Measurements from ENCODE around the gene HIPK2. TPM values are rescaled to one million over a fixed set of nuclear protein-coding genes. Genes with fewer than 3 reads are reported as not detected.

HIPK2 gene
- total RNA-seq, 2 donors from 2014 or later: 22.1 to 26.4 TPM

GRCh38 chr7:139675127-139676125, 102.4 kb downstream of the HIPK2 start:
- intact Hi-C loops (cut with DNase I): no loop called here
- peak; percentile 47 for ATAC-seq
- no peaks in the 10 kb centered on the region for H3K9me3 ChIP-seq
- peak overlapping the region in 3 of 4 donors; percentile 31 to 85 (median 62) for H3K27ac ChIP-seq
- no peak for TF ChIP-seq CTCF (IDR thresholded peaks at IDR 0.05)
- TF ChIP-seq POLR2A (IDR thresholded peaks at IDR 0.05): no peak
- H3K4me1 ChIP-seq: peaks cover 79% of the 10 kb centered on the region
- 45 to 62% methylated on average over 12 of the region's 12 CpGs for WGBS, 2 donors
- H3K4me3 ChIP-seq: no peak overlapping the region
- DNase-seq: peak in 3 of 4 donors; percentile 36 to 48 (median 38)
- no peaks in the 10 kb centered on the region for H3K36me3 ChIP-seq (replicated peaks in 1 of 2; ENCODE audit: insufficient read depth in 1 of 2, low read depth in 2 of 2)
- no peaks in the 10 kb centered on the region for H3K27me3 ChIP-seq

GRCh38 chr7:139674752-139675126, 103.1 kb downstream of the HIPK2 start:
- Histone ChIP-seq H3K9me3 (no peaks in the 10 kb centered on the region), H3K27ac (peak overlapping the region in 2 of 4 donors; percentile 62 to 85), H3K27me3 (no peaks in the 10 kb centered on the region), H3K4me3 (no peak overlapping the region), H3K4me1 (peaks cover 79% of the 10 kb centered on the region), H3K36me3 (replicated peaks in 1 of 2; ENCODE audit: insufficient read depth in 1 of 2, low read depth in 2 of 2) (no peaks in the 10 kb centered on the region)
- intact Hi-C loops (cut with DNase I): no loop called here
- ATAC-seq (no peak), DNase-seq (no peak)
- WGBS, 2 donors: 39 to 52% methylated on average over 8 of the region's 8 CpGs
- TF ChIP-seq CTCF (IDR thresholded peaks at IDR 0.05) (no peak), POLR2A (IDR thresholded peaks at IDR 0.05) (no peak)

- Histone ChIP-seq H3K27ac (peak overlapping the region in 2 of 4 donors; percentile 62 to 85), H3K36me3 (replicated peaks in 1 of 2; ENCODE audit: insufficient read depth in 1 of 2, low read depth in 2 of 2) (no peaks in the 10 kb centered on the region), H3K4me1 (peaks cover 76% of the 10 kb centered on the region), H3K27me3 (no peaks in the 10 kb centered on the region), H3K4me3 (no peak overlapping the region), H3K9me3 (no peaks in the 10 kb centered on the region)
- 59 to 60% methylated on average over 10 of the region's 10 CpGs for WGBS, 2 donors
- ATAC-seq (no peak), DNase-seq (no peak)
- no peak for TF ChIP-seq CTCF (IDR thresholded peaks at IDR 0.05)
- no peak for TF ChIP-seq POLR2A (IDR thresholded peaks at IDR 0.05)
- intact Hi-C loops (cut with DNase I): no loop called here
These were observed 103.5 kb downstream of the HIPK2 start for GRCh38 chr7:139674341-139674740.

- ATAC-seq (no peak), DNase-seq (no peak)
- intact Hi-C loops (cut with DNase I): no loop called here
- Histone ChIP-seq H3K4me3 (no peak overlapping the region), H3K36me3 (replicated peaks in 1 of 2; ENCODE audit: insufficient read depth in 1 of 2, low read depth in 2 of 2) (no peaks in the 10 kb centered on the region), H3K27ac (peak overlapping the region in 3 of 4 donors; percentile 73 to 85 (median 84)), H3K27me3 (no peaks in the 10 kb centered on the region), H3K9me3 (no peaks in the 10 kb centered on the region), H3K4me1 (peaks cover 70% of the 10 kb centered on the region)
- TF ChIP-seq POLR2A (IDR thresholded peaks at IDR 0.05) (no peak), CTCF (IDR thresholded peaks at IDR 0.05) (no peak)
- 92 to 93% methylated on average over 6 of the region's 6 CpGs for WGBS, 2 donors
These were observed 104.0 kb downstream of the HIPK2 start for GRCh38 chr7:139673762-139674161.

Data from body of pancreas (tissue), 4 donors.